Mesodermal cell (in vitro differentiated cells): ENCODE measurements around the gene FBXO7.

Experiments
- H3K27ac ChIP-seq: 2 replicates; pipeline ENCODE4 v1.7.0; 2013; ENCODE audit warnings: mild to moderate bottlenecking, low read depth, low read length, moderate library complexity; ENCODE audit not compliant: severe bottlenecking
- H3K36me3 ChIP-seq: 2 replicates; pipeline ENCODE4 v1.7.1; 2013; ENCODE audit warnings: mild to moderate bottlenecking, low read length, moderate library complexity; ENCODE audit not compliant: control insufficient read depth, insufficient read depth
- H3K4me1 ChIP-seq: one replicate; pipeline ENCODE4 v1.7.1; 2013; ENCODE audit warnings: mild to moderate bottlenecking, low read length; ENCODE audit not compliant: insufficient read depth, control insufficient read depth, poor library complexity, severe bottlenecking
- H3K4me3 ChIP-seq: 2 replicates; pipeline ENCODE4 v1.7.0; 2013; ENCODE audit warnings: low read length, control low read depth, mild to moderate bottlenecking; ENCODE audit not compliant: insufficient read depth, poor library complexity, severe bottlenecking; ENCODE audit errors: extremely low read depth
- H3K9me3 ChIP-seq: 2 replicates; pipeline ENCODE4 v1.7.1; 2013; ENCODE audit warnings: mild to moderate bottlenecking, low read length, moderate library complexity; ENCODE audit not compliant: control insufficient read depth
- WGBS, 2 experiments: methylation state at CpG; one replicate each; pipeline ENCODE4 v1.1.5; 2013; ENCODE audit warnings: missing lambda C conversion rate in 2 of 2; ENCODE audit not compliant: insufficient coverage in 2 of 2; 5-methylcytosine and 5-hydroxymethylcytosine counted together

The FBXO7 gene

GRCh38 chr22:32542066-32542676, 67.6 kb downstream of the FBXO7 start:
- no peak overlapping the region for H3K4me3 ChIP-seq
- 92 to 93% methylated on average over 5 to 8 of the region's 8 CpGs for WGBS, 2 experiments
- no peaks in the 10 kb centered on the region for H3K36me3 ChIP-seq
- H3K27ac ChIP-seq: no peak overlapping the region
- H3K9me3 ChIP-seq: no peaks in the 10 kb centered on the region
- peaks cover 5% of the 10 kb centered on the region for H3K4me1 ChIP-seq

GRCh38 chr22:32542677-32543357, 68.2 kb downstream of the FBXO7 start:
- Histone ChIP-seq H3K27ac (no peak overlapping the region), H3K4me3 (no peak overlapping the region), H3K36me3 (no peaks in the 10 kb centered on the region), H3K4me1 (peaks cover 5% of the 10 kb centered on the region), H3K9me3 (no peaks in the 10 kb centered on the region)
- WGBS, 2 experiments: 90 to 92% methylated on average over 17 of the region's 17 CpGs

- peaks cover 5% of the 10 kb centered on the region for H3K4me1 ChIP-seq
- no peak overlapping the region for H3K4me3 ChIP-seq
- 92 to 98% methylated on average over 4 to 5 of the region's 6 CpGs for WGBS, 2 experiments
- no peaks in the 10 kb centered on the region for H3K36me3 ChIP-seq
- no peaks in the 10 kb centered on the region for H3K9me3 ChIP-seq
- no peak overlapping the region for H3K27ac ChIP-seq
Measured at GRCh38 chr22:32544953-32545558, 70.4 kb downstream of the FBXO7 start.

- Histone ChIP-seq H3K27ac (no peak overlapping the region), H3K4me1 (peaks cover 5% of the 10 kb centered on the region), H3K9me3 (no peaks in the 10 kb centered on the region), H3K36me3 (no peaks in the 10 kb centered on the region), H3K4me3 (no peak overlapping the region)
- WGBS, 2 experiments: 88 to 96% methylated on average over 1 to 4 of the region's 4 CpGs
Measured at GRCh38 chr22:32545801-32546200, 71.2 kb downstream of the FBXO7 start.

GRCh38 chr22:32546496-32546895, 71.9 kb downstream of the FBXO7 start:
- H3K4me1 ChIP-seq: peaks cover 5% of the 10 kb centered on the region
- no peaks in the 10 kb centered on the region for H3K36me3 ChIP-seq
- H3K27ac ChIP-seq: no peak overlapping the region
- H3K4me3 ChIP-seq: no peak overlapping the region
- 91 to 94% methylated on average over 4 of the region's 4 CpGs for WGBS, 2 experiments
- no peaks in the 10 kb centered on the region for H3K9me3 ChIP-seq

GRCh38 chr22:32546935-32547334, 72.3 kb downstream of the FBXO7 start:
- no peak overlapping the region for H3K4me3 ChIP-seq
- 87 to 90% methylated on average over 8 to 9 of the region's 9 CpGs for WGBS, 2 experiments
- H3K36me3 ChIP-seq: no peaks in the 10 kb centered on the region
- H3K27ac ChIP-seq: no peak overlapping the region
- peaks cover 5% of the 10 kb centered on the region for H3K4me1 ChIP-seq
- no peaks in the 10 kb centered on the region for H3K9me3 ChIP-seq

- H3K9me3 ChIP-seq: no peaks in the 10 kb centered on the region
- 88 to 95% methylated on average over 6 of the region's 7 CpGs for WGBS, 2 experiments
- no peaks in the 10 kb centered on the region for H3K36me3 ChIP-seq
Measured at GRCh38 chr22:32548039-32548438, 73.4 kb downstream of the FBXO7 start.

More at GRCh38 chr22:32548039-32548438, 73.4 kb downstream of the FBXO7 start:
- no peak overlapping the region for H3K4me3 ChIP-seq
- no peak overlapping the region for H3K27ac ChIP-seq
- peaks cover 5% of the 10 kb centered on the region for H3K4me1 ChIP-seq
